ENCODE data around the gene SIK2. TPM values are rescaled to one million over a fixed set of nuclear protein-coding genes. Genes with fewer than 3 reads are reported as not detected.

The SIK2 gene
- total RNA-seq, 1 donor from 2014 or later: 12.8 TPM

DNA sequence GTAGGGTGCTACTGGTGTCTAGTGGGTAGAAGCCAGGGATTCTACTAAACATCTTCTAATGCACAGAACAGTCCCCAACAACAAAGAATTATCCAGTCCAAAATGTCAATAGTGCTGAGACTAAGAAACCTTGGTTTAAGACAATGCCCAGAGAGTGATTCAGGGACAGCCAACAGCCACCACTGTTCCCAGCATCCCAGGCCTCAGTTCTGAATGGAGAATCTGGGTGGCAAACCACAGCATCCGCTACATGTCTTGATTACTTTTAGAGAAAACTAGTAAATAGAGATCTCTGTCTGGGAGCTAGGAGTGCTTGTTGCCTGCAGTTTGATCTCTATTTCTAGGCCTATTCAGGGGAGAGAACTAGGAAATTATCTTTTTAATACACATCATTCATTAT lies 20.9 kb upstream of the SIK2 start:
- DNase-seq (ENCODE audit: low read depth): no peak

DNA sequence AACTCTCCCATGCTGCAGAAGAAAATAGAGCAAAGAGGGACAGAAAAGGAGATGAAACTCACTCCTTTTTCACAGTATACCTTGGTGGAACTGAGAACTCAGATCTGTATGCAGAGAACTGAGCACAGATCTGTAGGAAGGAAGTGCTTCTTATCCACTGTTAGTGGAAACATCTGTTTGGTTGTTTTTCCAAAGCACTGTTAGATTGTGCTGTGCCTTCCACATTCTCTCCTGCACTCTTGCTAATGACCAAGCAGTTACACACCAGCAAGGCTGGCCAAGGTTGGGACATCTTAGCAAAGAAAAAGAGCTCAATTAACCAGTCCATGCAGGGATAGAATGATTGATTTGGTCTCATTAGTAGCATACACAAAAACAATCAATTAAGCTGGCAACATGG lies 20.1 kb upstream of the SIK2 start:
- DNase-seq (ENCODE audit: low read depth): no peak

DNA sequence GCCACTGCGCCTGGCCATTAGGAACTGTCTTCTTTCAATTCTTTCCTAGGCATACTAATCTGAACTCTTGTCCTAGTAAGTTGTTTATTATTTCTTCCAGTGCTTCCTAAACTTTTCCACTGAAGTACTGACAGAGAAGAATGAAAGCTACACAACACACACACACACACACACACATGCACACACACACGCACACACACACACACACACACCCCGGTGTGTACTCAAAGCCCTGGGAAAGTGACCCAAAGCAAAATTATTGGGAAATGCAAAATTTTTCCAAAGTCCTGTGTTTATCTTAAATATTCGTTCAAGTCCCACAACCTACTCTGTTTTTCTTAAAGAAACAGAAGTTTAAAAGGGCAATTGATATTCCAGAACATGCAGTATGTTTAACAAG lies 19.4 kb upstream of the SIK2 start:
- no peak for DNase-seq (ENCODE audit: low read depth)

DNA sequence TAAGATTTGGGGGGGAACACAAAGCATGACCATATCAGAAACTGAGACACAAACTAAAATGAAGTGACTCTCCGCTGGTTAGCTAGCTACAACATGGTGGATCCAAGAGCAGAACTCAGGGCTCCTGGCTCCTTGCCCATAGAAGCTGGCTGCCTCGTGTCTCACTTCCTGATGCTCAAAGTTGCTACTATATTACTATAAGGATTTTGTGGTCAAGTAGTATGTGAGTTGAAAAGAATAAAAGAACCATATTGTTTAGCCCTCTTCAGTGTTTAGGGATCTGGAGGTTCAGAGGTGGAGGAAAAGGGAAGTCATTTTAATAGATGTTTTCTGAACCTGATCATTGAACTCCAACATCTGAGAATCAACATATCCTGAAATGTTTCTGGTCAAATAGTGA lies 16.9 kb upstream of the SIK2 start:
- DNase-seq (ENCODE audit: low read depth): no peak

DNA sequence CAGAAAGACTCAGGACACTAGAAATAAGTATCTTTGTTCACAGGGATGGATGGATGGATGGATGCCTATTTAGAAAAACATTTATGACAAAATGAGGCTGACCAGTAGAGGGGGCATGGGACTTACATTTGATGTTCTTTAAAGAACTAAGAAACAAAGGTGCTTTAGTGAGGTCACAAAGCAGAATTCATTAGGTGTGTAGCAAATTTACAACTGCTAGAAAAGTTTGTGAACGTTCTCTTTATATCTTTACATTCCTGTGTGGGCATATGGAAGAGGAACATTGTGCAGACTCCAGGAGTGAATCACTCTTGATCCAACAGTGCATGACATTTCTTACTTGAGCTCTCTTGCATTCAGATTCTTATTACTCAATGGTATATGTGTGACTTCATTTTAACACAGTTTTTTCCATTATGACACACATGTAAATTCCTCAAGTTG lies 15.8 kb upstream of the SIK2 start:
- DNase-seq (ENCODE audit: low read depth): peak; percentile 52

DNA sequence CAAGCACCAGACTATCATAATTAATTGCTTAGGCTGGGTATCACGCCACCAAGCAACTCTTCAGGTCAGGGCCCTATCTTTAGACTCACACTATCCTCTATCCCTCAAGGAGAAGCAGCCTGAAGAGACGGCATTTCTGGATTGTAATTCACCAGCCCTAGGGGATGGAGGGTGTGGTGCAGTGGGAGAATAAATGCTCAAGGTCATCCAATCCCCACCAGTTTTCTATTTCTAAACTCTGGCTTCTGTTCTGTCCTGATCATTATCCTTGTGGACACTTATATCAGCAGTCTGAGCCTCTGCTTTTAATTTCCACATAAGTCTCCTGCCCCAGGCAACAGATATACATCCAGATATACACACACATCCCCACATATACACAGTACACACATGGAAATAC lies 13.1 kb upstream of the SIK2 start:
- DNase-seq (ENCODE audit: low read depth): no peak

DNA sequence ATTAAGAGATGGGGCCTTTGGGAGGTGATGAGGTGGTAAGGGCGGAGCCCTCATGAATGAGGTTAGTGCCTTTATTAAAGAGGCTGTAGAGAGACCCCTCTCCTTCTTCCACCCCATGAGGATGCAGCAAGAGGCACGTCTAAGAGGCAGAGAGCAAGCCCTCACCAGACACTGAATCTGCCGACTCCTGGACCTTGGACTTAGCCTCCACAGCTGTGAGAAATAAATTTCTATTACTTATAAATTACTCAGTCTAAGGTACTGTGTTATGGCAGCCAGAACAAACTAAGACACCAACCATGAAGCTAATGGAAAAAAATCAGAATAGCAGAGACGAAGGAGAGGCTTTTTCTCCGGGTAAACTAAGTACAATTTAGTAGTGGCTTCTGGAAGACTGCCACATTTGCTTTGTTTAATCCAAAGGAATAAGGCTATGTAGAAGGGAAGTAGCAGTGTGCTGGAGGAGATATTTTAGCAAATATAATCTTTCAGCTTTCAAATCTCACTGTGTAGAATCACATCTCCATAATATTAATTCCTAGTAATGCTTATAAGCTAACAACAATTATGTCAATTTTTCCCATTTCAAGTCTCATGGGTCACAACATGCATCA lies 12.3 kb upstream of the SIK2 start:
- DNase-seq (ENCODE audit: low read depth): no peak

DNA sequence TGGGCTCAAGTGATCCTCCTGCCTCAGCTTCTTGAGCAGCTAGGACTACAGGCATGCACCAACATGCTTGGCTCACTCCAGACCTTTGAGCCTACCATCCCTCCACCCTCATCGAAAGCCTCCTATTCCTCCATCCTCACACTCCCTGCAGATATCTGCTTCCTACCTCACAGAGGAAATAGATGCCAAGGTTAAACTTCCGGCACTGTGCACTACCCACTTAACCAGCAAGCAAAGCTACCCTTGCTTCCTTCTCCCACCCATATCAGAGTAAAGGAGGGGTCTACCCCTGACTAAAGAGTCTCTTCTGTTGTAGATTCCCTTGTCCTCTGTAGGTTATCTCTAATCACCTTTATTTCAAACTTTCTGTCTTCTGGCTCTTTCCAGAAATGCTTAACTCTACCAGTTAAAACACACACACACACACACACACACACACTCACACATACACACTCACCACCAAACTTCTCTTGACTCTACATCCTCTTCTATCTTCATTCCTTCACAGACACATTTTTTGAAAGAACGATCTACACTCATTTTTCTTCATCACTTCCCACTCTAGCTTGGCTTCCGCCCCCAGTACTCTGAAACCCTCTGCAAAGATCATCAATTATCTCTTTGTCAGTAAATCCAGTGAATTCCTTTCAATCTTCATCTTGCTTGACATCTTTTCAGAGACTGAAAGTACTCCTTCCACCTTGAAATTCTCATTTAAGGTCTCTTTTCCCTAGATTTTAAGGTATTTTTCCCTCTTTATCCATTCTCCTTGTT lies 10.9 kb upstream of the SIK2 start:
- DNase-seq (ENCODE audit: low read depth): no peak

DNA sequence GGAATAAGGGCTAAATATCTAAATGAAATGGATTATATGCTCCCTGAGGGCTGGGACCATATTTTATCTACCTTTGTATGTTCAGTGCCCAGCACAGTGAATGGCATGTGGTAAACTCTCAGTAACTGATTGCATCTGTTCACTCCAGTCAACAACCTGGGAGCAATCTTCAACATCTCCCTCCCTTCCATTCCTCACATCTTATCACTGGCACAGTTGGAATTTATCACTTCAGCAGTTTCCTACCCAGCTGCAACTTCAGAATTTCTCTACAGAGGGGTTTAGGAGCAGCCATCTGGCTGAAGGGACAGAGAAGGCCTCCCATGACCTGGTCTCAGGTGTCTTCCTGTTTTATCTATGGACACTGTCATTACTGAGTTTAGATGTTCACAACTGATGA lies 9.8 kb upstream of the SIK2 start:
- no peak for DNase-seq (ENCODE audit: low read depth)

DNA sequence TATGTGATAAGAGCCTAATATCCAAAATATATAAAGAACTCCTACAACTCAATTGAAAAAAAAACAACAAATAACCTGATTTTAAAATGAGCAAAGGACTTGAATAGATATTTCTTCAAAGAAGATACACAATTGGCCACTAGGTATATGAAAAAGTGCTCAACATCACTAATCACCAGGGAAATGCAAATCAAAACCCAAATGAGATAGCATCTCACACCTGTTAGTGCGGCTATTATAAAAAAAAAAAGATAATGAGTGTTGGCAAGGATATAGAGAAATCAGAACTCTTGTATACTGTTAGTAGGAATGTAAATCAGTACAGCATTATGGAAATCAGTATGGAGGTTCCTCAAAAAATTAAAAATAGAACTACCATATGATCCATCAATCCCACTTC lies 5.9 kb upstream of the SIK2 start:
- no peak for DNase-seq (ENCODE audit: low read depth)

DNA sequence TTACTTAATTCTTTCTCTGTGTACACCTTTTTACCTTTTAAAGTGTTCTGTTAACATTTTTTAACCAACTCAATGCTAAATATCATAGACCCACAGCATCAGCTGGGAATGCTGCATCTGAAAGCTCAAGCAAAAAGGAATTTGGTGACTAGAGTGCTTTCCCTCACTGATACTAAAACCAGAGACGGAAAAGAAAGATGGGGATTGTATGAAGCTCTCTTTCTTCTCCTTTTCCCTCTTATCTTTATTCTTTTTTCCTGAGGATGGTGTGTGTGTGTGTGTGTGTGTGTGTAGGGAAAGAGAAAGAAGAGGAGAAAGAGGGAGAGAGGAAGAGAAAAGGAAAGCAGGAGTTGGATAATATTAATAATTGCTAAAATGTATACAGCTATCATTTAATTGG lies 4.1 kb upstream of the SIK2 start:
- DNase-seq (ENCODE audit: low read depth): peak; percentile 3

DNA sequence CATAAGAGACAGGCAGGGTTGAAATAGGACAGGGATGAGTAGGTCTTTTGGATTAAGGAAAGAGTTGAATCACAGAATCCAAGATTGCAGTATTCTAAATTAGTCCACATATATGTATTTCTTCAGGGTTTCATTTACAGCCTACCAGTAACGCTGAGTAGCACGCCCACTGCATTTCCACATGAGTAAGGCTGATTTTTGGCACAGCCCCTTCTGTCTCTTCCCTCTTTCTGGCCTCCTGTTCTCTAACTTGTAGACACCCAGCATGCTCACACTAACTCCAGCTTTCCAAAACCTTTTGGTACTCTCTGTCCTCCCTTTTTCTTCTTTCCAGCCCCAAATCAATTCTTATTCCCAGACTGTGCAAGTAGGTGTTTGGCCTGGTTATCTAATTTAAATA lies 3.7 kb upstream of the SIK2 start:
- no peak for DNase-seq (ENCODE audit: low read depth)

DNA sequence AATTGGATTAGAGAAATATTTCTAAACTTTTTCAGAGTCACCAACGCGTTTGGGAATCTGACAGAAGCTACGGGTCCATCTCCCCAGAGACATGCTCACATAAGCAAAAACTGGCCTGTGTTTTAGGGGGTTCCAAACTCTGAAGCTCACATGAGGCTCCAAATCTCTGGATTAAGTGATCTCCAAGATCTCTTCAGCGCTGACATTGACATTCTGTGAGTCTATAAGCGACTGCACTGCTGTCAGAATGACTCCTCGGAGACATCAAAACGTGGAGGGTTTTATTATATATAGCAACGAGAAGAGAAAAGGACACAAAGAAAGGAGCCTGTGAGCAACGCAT lies 642 bp upstream of the SIK2 start:
- DNase-seq (ENCODE audit: low read depth): no peak

DNA sequence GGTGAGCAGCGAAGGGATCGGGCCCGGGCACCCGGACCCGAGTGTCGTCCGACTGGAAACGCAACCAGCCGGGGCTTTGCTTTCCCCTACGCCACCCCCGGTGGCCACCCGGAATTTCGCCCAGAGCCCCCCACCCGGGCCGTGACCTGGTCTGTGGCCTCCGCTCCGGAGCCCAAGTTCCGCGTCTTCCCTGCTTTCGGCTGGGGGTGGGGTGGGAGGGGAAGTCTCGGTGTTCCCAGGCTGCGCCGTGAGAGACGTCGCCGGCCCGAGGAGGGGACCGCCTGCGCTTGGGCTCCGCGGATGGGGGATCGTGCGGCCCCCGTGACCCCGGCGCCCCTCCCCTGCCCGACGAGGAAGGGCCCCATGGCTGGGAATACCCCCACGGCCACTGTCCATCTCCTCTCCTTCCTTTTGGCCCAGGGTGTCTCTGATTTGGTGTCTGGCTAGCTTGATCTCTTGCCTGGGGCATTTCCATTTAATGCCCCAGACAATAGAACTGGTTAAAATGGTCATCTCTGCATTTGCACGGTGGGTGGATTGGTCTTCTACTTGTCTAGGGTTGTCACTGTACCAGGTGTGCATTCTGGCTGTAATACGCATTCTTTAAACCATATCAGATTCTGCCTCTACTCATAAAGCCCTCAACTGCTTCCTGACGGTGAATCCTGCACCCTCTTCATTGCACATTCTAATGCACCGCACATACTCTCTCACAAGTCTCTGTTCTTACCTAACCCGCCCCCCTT lies 789 bp downstream of the SIK2 start:
- peak; percentile 37 for DNase-seq (ENCODE audit: low read depth)

DNA sequence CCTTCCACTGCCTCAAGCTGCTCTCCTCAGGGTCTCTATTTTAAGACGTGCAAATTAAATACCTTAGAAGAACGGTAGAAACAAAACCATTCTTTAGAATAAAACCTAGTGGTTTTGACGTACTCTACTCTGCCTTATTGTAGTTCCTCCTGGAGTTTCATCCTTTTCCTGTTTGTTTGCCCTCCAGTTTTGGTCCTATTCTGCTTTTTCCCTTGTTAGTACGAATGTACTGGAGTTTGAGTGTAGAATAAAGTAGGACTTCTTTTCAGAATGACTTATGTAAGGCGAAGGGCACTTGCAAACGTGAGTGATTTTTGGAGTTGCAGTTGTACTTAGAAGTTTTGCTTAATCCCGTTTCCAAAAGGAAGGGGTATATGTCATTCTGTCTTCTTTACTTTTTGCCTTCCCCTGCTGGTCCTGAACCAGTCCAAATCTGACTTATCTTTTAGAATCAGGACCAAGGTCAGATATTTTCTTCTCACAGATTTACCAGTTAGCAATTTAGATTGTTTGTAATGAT lies 1.4 kb downstream of the SIK2 start:
- DNase-seq (ENCODE audit: low read depth): peak; percentile 13

DNA sequence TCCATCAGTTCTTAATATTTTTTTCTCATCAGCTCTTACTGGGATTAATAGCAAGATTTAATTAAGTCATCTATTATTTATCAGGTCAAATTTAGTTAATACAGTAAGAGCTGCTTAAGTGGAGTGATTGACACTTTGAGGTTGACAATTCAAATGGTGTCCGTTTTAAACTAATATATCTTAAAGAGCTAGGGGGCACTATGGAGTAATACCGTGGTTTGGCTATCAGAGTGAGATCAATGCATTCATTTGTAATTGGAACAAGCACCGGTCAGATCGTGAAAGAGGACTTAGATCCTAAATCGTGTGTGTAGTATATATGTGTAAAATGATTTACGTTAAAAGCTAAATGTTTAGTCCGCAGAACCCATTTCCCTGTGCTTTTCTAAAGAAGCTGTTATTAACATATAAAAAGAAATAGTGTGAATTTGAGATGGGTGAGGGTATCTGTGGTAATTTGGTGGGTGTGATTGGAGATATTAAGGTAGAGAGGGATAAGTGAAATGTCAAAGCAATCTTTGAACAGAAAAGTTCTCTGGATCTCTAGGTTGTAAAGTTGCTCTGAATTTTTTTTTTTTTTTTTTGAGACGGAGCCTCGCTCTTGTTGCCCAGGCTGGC lies 2.3 kb downstream of the SIK2 start:
- DNase-seq (ENCODE audit: low read depth): peak; percentile 43

DNA sequence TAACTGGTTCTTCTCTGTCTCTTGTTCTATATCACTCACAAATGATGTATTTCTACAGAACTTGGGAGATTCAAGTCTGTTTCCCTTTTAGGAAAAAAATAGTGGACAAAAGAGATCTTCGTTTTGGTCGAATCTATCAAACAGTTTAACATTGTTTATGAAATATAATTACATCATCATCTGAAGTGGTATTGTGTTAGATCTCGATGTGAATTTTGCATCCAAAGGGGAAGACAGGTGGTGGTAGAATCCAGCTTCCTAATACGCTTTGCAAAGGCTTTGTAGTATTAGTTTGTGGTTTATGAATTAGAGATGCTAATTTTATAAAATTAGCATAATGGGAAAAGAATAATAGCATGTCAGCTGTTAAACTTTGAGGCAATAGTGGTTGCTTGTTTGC lies 3.4 kb downstream of the SIK2 start:
- DNase-seq (ENCODE audit: low read depth): peak; percentile 33

DNA sequence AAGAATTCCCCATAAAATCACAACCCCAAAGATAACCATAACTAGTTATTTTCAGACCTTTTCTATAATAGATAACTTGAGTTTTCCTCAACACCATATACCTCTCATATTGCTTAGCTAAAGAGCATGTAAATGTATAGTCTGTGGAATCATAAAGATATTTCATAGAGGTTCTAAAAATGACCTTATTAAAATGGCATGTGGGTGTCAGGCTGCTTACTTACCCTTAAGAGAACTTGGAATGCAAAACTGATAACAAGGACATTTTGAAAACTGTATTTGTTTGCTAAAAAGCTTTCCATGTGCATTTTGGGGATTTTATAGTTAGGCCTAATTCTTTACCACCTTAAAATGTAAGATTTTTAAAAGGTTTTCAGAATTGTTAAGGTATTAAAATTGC lies 4.7 kb downstream of the SIK2 start:
- DNase-seq (ENCODE audit: low read depth): no peak

DNA sequence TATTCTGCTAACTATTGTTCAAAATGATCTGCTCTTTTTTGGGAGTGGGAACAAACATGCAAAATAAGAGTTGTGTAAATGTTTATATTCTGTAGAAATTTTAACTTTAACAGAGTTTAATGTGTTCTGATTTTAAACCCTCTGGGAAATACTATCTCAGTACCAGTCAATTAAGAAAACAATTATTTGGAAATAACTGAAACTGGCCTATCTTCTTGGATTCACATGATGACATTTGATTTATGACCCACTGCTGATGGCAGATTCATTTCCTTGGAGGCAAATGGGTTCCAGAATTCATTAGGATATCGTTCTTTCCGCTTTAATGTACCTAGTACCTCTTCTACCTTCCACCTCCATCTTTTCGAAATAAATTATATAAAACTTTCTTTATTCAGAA lies 5.5 kb downstream of the SIK2 start:
- no peak for DNase-seq (ENCODE audit: low read depth)

DNA sequence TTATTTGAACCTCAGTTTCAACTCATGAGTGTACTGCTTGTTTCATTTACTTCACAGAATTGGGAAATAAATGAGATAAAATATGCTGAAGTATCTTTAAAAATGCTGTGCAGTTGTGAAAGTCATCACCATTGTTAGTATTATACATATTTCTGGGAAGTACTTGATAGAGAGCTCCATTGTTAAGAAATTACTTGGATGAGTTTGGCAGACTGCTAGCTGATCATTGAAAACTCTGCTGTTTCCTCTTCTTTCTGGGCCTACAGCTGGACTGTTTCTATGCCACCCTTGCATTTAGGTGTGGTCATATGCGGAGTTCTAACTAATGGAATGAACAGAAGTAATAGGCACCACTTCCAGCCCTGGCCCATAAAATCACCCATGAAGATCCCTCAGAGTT lies 10.0 kb downstream of the SIK2 start:
- no peak for DNase-seq (ENCODE audit: low read depth)

DNA sequence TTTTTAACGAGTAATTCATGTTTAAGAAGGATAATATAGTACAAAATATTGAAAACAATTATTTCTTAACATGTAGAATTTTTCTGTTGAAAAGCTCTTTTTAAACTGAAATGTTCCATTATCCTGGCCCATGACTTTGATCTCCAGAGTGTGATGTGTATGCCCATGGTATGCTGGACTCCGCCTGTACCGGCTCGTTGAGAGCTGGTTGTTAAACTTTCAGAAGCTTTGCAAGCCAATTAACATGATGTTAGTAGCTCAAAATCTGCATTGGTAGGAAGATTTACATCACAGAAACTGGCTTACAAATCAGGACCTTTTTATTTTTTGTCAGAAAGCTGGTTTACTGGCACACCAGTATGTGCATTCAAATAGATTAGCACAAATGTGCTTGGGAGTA lies 15.0 kb downstream of the SIK2 start:
- DNase-seq (ENCODE audit: low read depth): no peak

DNA sequence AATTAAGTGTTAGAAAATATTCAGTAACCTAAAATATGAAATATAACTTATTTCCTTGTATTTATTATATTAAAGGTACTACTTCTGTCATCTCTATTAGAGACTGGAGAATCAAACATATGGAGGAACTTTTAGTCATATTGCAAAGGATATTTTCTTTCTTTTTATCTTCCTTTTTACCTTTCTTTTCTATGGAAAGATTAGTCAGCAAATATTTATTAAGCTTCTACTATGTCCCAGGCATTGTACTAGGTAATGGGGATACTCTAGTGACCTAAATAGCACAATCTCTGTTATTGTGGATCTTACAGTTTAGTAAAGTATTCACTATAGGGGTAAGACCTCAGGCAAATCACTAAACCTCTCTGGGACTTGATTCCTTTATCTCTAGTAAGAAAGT lies 18.3 kb downstream of the SIK2 start:
- DNase-seq (ENCODE audit: low read depth): no peak
